ENCODE measurements around the gene GRIFIN.

GRIFIN gene

DNA sequence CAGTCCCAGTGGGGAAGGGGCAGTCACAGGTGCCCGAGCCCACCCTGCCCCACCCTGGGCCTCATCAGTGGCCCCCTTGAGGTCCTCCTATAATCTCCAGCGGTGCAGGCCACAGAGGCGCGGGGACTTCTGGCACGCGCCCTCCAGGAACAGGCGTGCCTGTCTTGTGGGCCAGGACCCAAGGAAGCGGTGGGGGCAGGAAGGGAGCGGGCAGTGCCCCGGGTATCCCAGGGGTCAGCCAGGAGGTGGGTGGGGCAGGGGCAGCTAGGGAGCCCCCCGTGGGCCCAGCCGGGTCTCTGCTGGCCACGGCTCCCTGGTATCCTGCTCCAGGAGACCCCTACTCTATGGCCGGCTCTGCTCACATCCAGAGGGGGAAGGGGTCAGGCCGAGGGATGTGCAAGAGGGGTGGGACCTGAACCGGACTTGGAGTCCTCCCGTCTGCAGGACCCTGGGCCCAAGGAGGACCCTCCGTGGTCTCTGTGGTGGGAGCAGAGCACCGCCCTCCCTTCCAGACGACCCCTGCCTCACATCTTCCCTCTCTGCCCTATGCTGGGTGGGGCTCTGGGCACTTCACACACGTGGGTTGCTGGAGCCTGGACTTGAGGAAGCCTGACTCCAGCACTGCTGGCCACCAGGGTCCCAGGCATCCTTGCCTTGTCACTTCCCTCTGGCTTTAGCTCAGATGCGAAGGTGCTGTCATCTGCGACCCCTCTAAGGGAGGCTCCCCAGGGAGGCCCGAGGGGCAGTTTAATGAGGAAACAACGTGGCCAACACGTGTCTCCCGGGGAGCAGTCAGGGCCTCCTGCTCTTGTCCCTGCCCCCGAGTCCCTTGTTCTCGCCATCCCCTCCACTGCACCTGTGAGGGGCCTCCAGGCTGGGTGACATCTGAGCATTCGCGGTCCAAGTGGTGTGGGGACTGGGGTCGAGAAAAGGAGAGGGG is 18.3 kb upstream of the GRIFIN start:
- Histone ChIP-seq H3K27ac (ENCODE audit: extremely low read depth, low read depth, low read length) (no peak overlapping the region), H3K36me3 (ENCODE audit: control insufficient read depth in 2 of 2, insufficient read depth in 1 of 2, low read length in 2 of 2) (no peaks in the 10 kb centered on the region), H3K4me3 (ENCODE audit: low read depth, low read length) (no peak overlapping the region), H3K9me3 (ENCODE audit: control insufficient read depth, insufficient read depth, low read depth, low read length) (no peaks in the 10 kb centered on the region), H3K4me1 (ENCODE audit: control insufficient read depth, insufficient read depth, low read length) (no peaks in the 10 kb centered on the region)
- TF ChIP-seq, protein P1, sequence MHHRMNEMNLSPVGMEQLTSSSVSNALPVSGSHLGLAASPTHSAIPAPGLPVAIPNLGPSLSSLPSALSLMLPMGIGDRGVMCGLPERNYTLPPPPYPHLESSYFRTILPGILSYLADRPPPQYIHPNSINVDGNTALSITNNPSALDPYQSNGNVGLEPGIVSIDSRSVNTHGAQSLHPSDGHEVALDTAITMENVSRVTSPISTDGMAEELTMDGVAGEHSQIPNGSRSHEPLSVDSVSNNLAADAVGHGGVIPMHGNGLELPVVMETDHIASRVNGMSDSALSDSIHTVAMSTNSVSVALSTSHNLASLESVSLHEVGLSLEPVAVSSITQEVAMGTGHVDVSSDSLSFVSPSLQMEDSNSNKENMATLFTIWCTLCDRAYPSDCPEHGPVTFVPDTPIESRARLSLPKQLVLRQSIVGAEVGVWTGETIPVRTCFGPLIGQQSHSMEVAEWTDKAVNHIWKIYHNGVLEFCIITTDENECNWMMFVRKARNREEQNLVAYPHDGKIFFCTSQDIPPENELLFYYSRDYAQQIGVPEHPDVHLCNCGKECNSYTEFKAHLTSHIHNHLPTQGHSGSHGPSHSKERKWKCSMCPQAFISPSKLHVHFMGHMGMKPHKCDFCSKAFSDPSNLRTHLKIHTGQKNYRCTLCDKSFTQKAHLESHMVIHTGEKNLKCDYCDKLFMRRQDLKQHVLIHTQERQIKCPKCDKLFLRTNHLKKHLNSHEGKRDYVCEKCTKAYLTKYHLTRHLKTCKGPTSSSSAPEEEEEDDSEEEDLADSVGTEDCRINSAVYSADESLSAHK (tag by site-specific recombination; IDR thresholded peaks at IDR 0.05), result no peak
- peak; percentile 44; the same call in 1 of the 2 replicates for TF ChIP-seq GLIS1 (tag by site-specific recombination; IDR thresholded peaks at IDR 0.05)
- TF ChIP-seq, protein P2, sequence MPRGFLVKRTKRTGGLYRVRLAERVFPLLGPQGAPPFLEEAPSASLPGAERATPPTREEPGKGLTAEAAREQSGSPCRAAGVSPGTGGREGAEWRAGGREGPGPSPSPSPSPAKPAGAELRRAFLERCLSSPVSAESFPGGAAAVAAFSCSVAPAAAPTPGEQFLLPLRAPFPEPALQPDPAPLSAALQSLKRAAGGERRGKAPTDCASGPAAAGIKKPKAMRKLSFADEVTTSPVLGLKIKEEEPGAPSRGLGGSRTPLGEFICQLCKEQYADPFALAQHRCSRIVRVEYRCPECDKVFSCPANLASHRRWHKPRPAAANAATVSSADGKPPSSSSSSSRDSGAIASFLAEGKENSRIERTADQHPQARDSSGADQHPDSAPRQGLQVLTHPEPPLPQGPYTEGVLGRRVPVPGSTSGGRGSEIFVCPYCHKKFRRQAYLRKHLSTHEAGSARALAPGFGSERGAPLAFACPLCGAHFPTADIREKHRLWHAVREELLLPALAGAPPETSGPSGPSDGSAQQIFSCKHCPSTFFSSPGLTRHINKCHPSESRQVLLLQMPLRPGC (tag by site-specific recombination; IDR thresholded peaks at IDR 0.05), result no peak
- no peak for TF ChIP-seq ZNF530 (tag by site-specific recombination; IDR thresholded peaks at IDR 0.05; ENCODE audit: low read depth)
- no peak for TF ChIP-seq ZNF785 (tag by site-specific recombination; IDR thresholded peaks at IDR 0.05)
- POLR2A ChIA-PET, result no interaction called here
- CTCF ChIA-PET, result no interaction called here

DNA sequence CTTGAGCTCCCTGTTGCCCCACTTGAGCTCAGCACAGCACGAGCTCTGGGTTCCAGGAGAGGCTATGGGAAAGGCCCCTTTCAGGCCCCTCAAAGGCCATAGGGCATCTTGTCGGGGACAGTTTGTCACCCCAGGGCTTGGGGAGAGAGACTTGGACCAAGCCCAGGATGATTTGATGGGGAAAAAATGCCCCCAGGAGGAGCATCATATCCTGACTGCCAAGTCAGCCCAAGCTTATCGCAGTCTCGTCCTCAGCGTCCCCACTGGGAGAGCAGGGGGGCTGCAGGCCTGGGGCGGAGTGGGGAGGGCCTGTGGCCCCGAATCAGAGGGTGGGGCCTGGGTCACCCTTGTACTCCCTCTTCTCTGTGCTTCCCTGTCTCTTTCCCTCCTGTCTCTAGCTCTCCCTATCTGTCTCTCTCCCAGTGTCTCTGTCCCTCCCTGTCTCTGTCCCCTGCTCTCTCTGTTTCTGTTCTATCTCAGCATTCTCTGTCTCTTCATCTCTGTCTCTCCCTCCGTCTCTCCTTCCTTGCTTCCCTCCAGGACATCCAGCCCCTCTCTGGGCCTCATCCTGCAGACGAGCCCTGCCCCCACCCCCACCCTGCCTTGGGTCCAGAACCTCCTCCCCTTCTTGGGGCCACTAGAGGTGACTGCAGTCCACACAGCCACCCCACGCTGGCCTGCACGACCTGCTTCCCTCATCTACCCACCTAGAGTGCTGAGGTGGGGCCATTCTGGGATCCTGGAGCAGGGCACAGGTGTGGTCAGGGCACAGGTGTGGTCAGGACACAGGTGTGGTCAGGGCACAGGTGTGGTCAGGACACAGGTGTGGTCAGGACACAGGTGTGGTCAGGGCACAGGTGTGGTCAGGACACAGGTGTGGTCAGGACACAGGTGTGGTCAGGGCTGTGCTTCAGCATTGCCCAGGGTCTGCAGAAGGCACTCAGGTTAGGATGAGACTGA is 17.3 kb upstream of the GRIFIN start:
- H3K36me3 ChIP-seq (ENCODE audit: control insufficient read depth in 2 of 2, insufficient read depth in 1 of 2, low read length in 2 of 2), result no peaks in the 10 kb centered on the region
- CTCF ChIA-PET, result interaction anchor here (1.0 kb wide), 1 partner anchor 10 kb away, joined by 3 read pairs; no protein-coding TSS in a partner anchor
- TF ChIP-seq ZEB2 (tag by site-specific recombination; IDR thresholded peaks at IDR 0.05) (peak; percentile 43; the same call in 1 of the 2 replicates), ZNF521 (tag by site-specific recombination; IDR thresholded peaks at IDR 0.05) (no peak)
- no peaks in the 10 kb centered on the region for H3K9me3 ChIP-seq (ENCODE audit: control insufficient read depth, insufficient read depth, low read depth, low read length)
- H3K4me3 ChIP-seq (ENCODE audit: low read depth, low read length), result no peak overlapping the region
- H3K4me1 ChIP-seq (ENCODE audit: control insufficient read depth, insufficient read depth, low read length), result no peaks in the 10 kb centered on the region
- POLR2A ChIA-PET, result interaction anchor here (0.9 to 1.2 kb wide), 2 partner anchors 24 to 27 kb away, joined by 3 read pairs; no protein-coding TSS in a partner anchor
- H3K27ac ChIP-seq (ENCODE audit: extremely low read depth, low read depth, low read length), result no peak overlapping the region

GRCh38 chr7:2492038-2492437 is 15.8 kb upstream of the GRIFIN start:
- POLR2A ChIA-PET, result no interaction called here
- no peaks in the 10 kb centered on the region for H3K4me1 ChIP-seq (ENCODE audit: control insufficient read depth, insufficient read depth, low read length)
- no peak overlapping the region for H3K4me3 ChIP-seq (ENCODE audit: low read depth, low read length)
- H3K36me3 ChIP-seq (ENCODE audit: control insufficient read depth in 2 of 2, insufficient read depth in 1 of 2, low read length in 2 of 2), result no peaks in the 10 kb centered on the region
- no peak overlapping the region for H3K27ac ChIP-seq (ENCODE audit: extremely low read depth, low read depth, low read length)
- no peaks in the 10 kb centered on the region for H3K9me3 ChIP-seq (ENCODE audit: control insufficient read depth, insufficient read depth, low read depth, low read length)
- CTCF ChIA-PET, result no interaction called here
- TF ChIP-seq EGR2 (tag by site-specific recombination; IDR thresholded peaks at IDR 0.05; ENCODE audit: low read depth) (peak; percentile 97), PRDM1 (tag by site-specific recombination; IDR thresholded peaks at IDR 0.05) (no peak), ZNF639 (tag by site-specific recombination; IDR thresholded peaks at IDR 0.05) (no peak), ZBTB17 (tag by site-specific recombination; IDR thresholded peaks at IDR 0.05) (peak; percentile 59), ZFHX2 (tag by site-specific recombination; conservative IDR thresholded peaks at IDR 0.05) (peak; percentile 97), ZNF366 (tag by site-specific recombination; conservative IDR thresholded peaks at IDR 0.05) (peak; percentile 94)

Measured in HEK293 (cell line).